Measurements from ENCODE around the gene USP47.
A peak's percentile ranks its signal among the peaks of the same experiment; 100 is the strongest.

USP47 gene

GRCh38 chr11:11844272-11844671 lies 2.5 kb downstream of the USP47 start:
- no peak for TF ChIP-seq CTCF (IDR thresholded peaks at IDR 0.05; ENCODE audit: insufficient read depth, low read depth, low read length, missing control alignments)
- no peak for DNase-seq (ENCODE audit: low read depth)
- peak overlapping the region; percentile 82 for H3K4me3 ChIP-seq (ENCODE audit: low read length)

GRCh38 chr11:11845071-11845470 lies 3.3 kb downstream of the USP47 start:
- peak overlapping the region; percentile 7 for H3K4me3 ChIP-seq (ENCODE audit: low read length)
- peak; percentile 92 for DNase-seq (ENCODE audit: low read depth)
- no peak for TF ChIP-seq CTCF (IDR thresholded peaks at IDR 0.05; ENCODE audit: insufficient read depth, low read depth, low read length, missing control alignments)

- H3K4me3 ChIP-seq (ENCODE audit: low read length): no peak overlapping the region
- no peak for DNase-seq (ENCODE audit: low read depth)
- TF ChIP-seq CTCF (IDR thresholded peaks at IDR 0.05; ENCODE audit: insufficient read depth, low read depth, low read length, missing control alignments): no peak
These were observed 3.8 kb downstream of the USP47 start for GRCh38 chr11:11845551-11845950.

GRCh38 chr11:11847082-11847481 lies 5.3 kb downstream of the USP47 start:
- no peak for DNase-seq (ENCODE audit: low read depth)
- TF ChIP-seq CTCF (IDR thresholded peaks at IDR 0.05; ENCODE audit: insufficient read depth, low read depth, low read length, missing control alignments): no peak
- H3K4me3 ChIP-seq (ENCODE audit: low read length): no peak overlapping the region

- peak; percentile 83 for DNase-seq (ENCODE audit: low read depth)
- peak; percentile 93 for TF ChIP-seq CTCF (IDR thresholded peaks at IDR 0.05; ENCODE audit: insufficient read depth, low read depth, low read length, missing control alignments)
- no peak overlapping the region for H3K4me3 ChIP-seq (ENCODE audit: low read length)
These were observed 7.3 kb downstream of the USP47 start for GRCh38 chr11:11848891-11849746.

GRCh38 chr11:11850668-11851067 lies 8.9 kb downstream of the USP47 start:
- no peak for DNase-seq (ENCODE audit: low read depth)
- no peak for TF ChIP-seq CTCF (IDR thresholded peaks at IDR 0.05; ENCODE audit: insufficient read depth, low read depth, low read length, missing control alignments)
- no peak overlapping the region for H3K4me3 ChIP-seq (ENCODE audit: low read length)

- no peak overlapping the region for H3K4me3 ChIP-seq (ENCODE audit: low read length)
- no peak for DNase-seq (ENCODE audit: low read depth)
- TF ChIP-seq CTCF (IDR thresholded peaks at IDR 0.05; ENCODE audit: insufficient read depth, low read depth, low read length, missing control alignments): no peak
These were observed 14.9 kb downstream of the USP47 start for GRCh38 chr11:11856638-11857037.

All from epithelial cell of esophagus (primary cell).